Measurements from ENCODE around the gene TRMT112. TPM values are rescaled to one million over a fixed set of nuclear protein-coding genes. Genes with fewer than 3 reads are reported as not detected.
A peak's percentile ranks its signal among the peaks of the same experiment; 100 is the strongest.

TRMT112 gene
- total RNA-seq, 4 donors from 2014 or later: 200 to 462 (median 323) TPM

GRCh38 chr11:64276653-64277431 is 40.5 kb downstream of the TRMT112 start:
- no peak overlapping the region for H3K27ac ChIP-seq
- H3K27me3 ChIP-seq: no peaks in the 10 kb centered on the region
- no peaks in the 10 kb centered on the region for H3K4me1 ChIP-seq
- no peak overlapping the region for H3K4me3 ChIP-seq
- intact Hi-C loops (cut with DNase I; ENCODE audit: low total_unique reads): no loop called here
- no peaks in the 10 kb centered on the region for H3K36me3 ChIP-seq
- no peaks in the 10 kb centered on the region for H3K9me3 ChIP-seq
- DNase-seq: no peak
- no peak for TF ChIP-seq POLR2A (IDR thresholded peaks at IDR 0.05)
- no peak for TF ChIP-seq CTCF (IDR thresholded peaks at IDR 0.05)

- no peak for TF ChIP-seq CTCF (IDR thresholded peaks at IDR 0.05)
- no peak for TF ChIP-seq POLR2A (IDR thresholded peaks at IDR 0.05)
- Histone ChIP-seq H3K9me3 (no peaks in the 10 kb centered on the region), H3K36me3 (no peaks in the 10 kb centered on the region), H3K4me1 (no peaks in the 10 kb centered on the region), H3K27ac (no peak overlapping the region), H3K4me3 (no peak overlapping the region), H3K27me3 (no peaks in the 10 kb centered on the region)
- intact Hi-C loops (cut with DNase I; ENCODE audit: low total_unique reads): no loop called here
- DNase-seq: no peak
These were observed 41.5 kb downstream of the TRMT112 start for GRCh38 chr11:64275841-64276240.

- no peak for TF ChIP-seq POLR2A (IDR thresholded peaks at IDR 0.05)
- no peak for TF ChIP-seq CTCF (IDR thresholded peaks at IDR 0.05)
- Histone ChIP-seq H3K27ac (no peak overlapping the region), H3K4me1 (no peaks in the 10 kb centered on the region), H3K9me3 (no peaks in the 10 kb centered on the region), H3K27me3 (no peaks in the 10 kb centered on the region), H3K4me3 (no peak overlapping the region), H3K36me3 (no peaks in the 10 kb centered on the region)
- DNase-seq: no peak
- intact Hi-C loops (cut with DNase I; ENCODE audit: low total_unique reads): no loop called here
These were observed 42.1 kb downstream of the TRMT112 start for GRCh38 chr11:64275031-64275800.

GRCh38 chr11:64269540-64270220 is 47.7 kb downstream of the TRMT112 start:
- Histone ChIP-seq H3K36me3 (no peaks in the 10 kb centered on the region), H3K4me1 (peaks cover 0 to 11% of the 10 kb centered on the region in 2 donors), H3K27me3 (no peaks in the 10 kb centered on the region), H3K9me3 (no peaks in the 10 kb centered on the region), H3K27ac (peak overlapping the region; percentile 91 to 97), H3K4me3 (peak overlapping the region; percentile 71 to 75)
- peak; percentile 98 to 99 for DNase-seq
- peak; percentile 9 to 58 for TF ChIP-seq POLR2A (IDR thresholded peaks at IDR 0.05)
- peak in 2 of 4 experiments; percentile 29 to 38 for TF ChIP-seq CTCF (IDR thresholded peaks at IDR 0.05)
- intact Hi-C loops (cut with DNase I; ENCODE audit: low total_unique reads): no loop called here

All from uterus (tissue), 4 donors.